ENCODE measurements around the gene RASGRF1.

- no peak for TF ChIP-seq CTCF (IDR thresholded peaks at IDR 0.05)
- TF ChIP-seq EZH2 (IDR thresholded peaks at IDR 0.05; ENCODE audit: borderline replicate concordance, insufficient read depth, low read depth, low read length, poor library complexity, severe bottlenecking): no peak
Observed at GRCh38 chr15:78912316-78912715, 178.3 kb downstream of the RASGRF1 start.

Data from B cell (primary cell).